PC-3 (cell line): ENCODE measurements around the gene CYP21A2. TPM values are rescaled to one million over a fixed set of nuclear protein-coding genes. Genes with fewer than 3 reads are reported as not detected.

ENCODE experiments used
- ATAC-seq: fragments of 200-7000 bp; cut with Tn5 transposase; 2 replicates; pipeline ENCODE4 v1.9.1; 2020; ENCODE audit warnings: mild to moderate bottlenecking, moderate library complexity
- BruUV-seq: library from RNA; stranded (reverse); fragments of 400-500 nt; replicated peaks from 2 replicates; lab custom pipeline; 2021; lab: Mats Ljungman, UMichigan
- CTCF ChIA-PET: fragments of 300-600 bp; sonication (Branson Sonifier 250); formaldehyde crosslinking; loops from one replicate; lab custom pipeline; 2022; ENCODE audit warnings: antibody characterized with exemption; lab: Charles Lee
- POLR2A ChIA-PET: fragments of 300-600 bp; sonication (Branson Sonifier 250); formaldehyde crosslinking; loops from one replicate; lab custom pipeline; 2022; ENCODE audit warnings: antibody characterized with exemption; ENCODE audit not compliant: unreplicated experiment; lab: Charles Lee
- DNase-seq: peaks from one replicate; pipeline ENCODE4 v3.0.0-alpha.2; 2015
- H2AFZ ChIP-seq: fragments of 300-600 bp; sonication (generic); 2 replicates; pipeline ENCODE4 v1.6.0; 2016; ENCODE audit warnings: antibody characterized with exemption, low read length
- H3F3A ChIP-seq: fragments of 300-600 bp; sonication (generic); one replicate; pipeline ENCODE4 v1.6.0; 2017; ENCODE audit warnings: antibody characterized with exemption, low read length, control low read depth, mild to moderate bottlenecking; ENCODE audit not compliant: unreplicated experiment
- H3K27ac ChIP-seq: fragments of 300-600 bp; sonication (generic); 2 replicates; pipeline ENCODE4 v1.5.1; 2016; ENCODE audit warnings: mild to moderate bottlenecking, low read length
- H3K27me3 ChIP-seq: fragments of 300-600 bp; sonication (generic); 2 replicates; pipeline ENCODE4 v1.6.1; 2016; ENCODE audit warnings: low read length, mixed read lengths
- H3K36me3 ChIP-seq: fragments of 300-600 bp; sonication (generic); 2 replicates; pipeline ENCODE4 v1.6.1; 2016; ENCODE audit warnings: low read depth, mixed run types, low read length, mixed read lengths
- H3K4me1 ChIP-seq: fragments of 300-600 bp; sonication (generic); 2 replicates; pipeline ENCODE4 v1.5.1; 2016; ENCODE audit warnings: low read length; ENCODE audit not compliant: insufficient read depth
- H3K4me2 ChIP-seq: fragments of 300-600 bp; sonication (generic); 2 replicates; pipeline ENCODE4 v1.6.0; 2016; ENCODE audit warnings: low read length
- H3K4me3 ChIP-seq: fragments of 300-600 bp; sonication (generic); 2 replicates; pipeline ENCODE4 v1.5.1; 2016; ENCODE audit warnings: mild to moderate bottlenecking, low read length, mixed read lengths
- H3K79me2 ChIP-seq: fragments of 300-600 bp; sonication (generic); 2 replicates; pipeline ENCODE4 v1.6.1; 2017; ENCODE audit warnings: low read length, mixed read lengths
- H3K9ac ChIP-seq: fragments of 300-600 bp; sonication (generic); 2 replicates; pipeline ENCODE4 v1.6.0; 2016; ENCODE audit warnings: mild to moderate bottlenecking, low read length
- H3K9me2 ChIP-seq: fragments of 300-600 bp; sonication (generic); replicated peaks from 2 replicates; pipeline ENCODE4 v1.6.1; 2016; ENCODE audit warnings: mixed run types, low read length, mixed read lengths
- H3K9me3 ChIP-seq: fragments of 300-600 bp; sonication (generic); 2 replicates; pipeline ENCODE4 v1.6.1; 2016; ENCODE audit warnings: low read length, mixed read lengths
- H4K20me1 ChIP-seq: fragments of 300-600 bp; sonication (generic); 2 replicates; pipeline ENCODE4 v1.6.1; 2016; ENCODE audit warnings: low read length, mixed read lengths
- EZH2 ChIP-seq: fragments of 300-600 bp; sonication (generic); IDR thresholded peaks from one replicate; pipeline ENCODE4 v1.6.1; 2017; ENCODE audit warnings: antibody characterized with exemption, mild to moderate bottlenecking, low read length; ENCODE audit not compliant: unreplicated experiment
- EZH2phosphoT487 ChIP-seq: fragments of 300-600 bp; sonication (generic); IDR thresholded peaks from 2 replicates; pipeline ENCODE4 v1.6.1; 2018; ENCODE audit warnings: mild to moderate bottlenecking, antibody characterized with exemption, low read length, borderline replicate concordance
- intact Hi-C: fragments of 100-400 bp; cut with micrococcal nuclease; formaldehyde crosslinking; loops from 2 replicates; pipeline ENCODE4 v1.9.0; 2023
- total RNA-seq: library from RNA; depleted of rRNA; stranded (reverse); fragments of >200 nt; gene quantifications from 2 replicates; pipeline ENCODE4 v1.2.3, GENCODE V29; 2014
- TF ChIP-seq, protein P1 (sequence below): fragments of 300-600 bp; sonication (generic); conservative IDR thresholded peaks from 2 replicates; pipeline ENCODE4 v1.5.1; 2017; ENCODE audit warnings: antibody characterized with exemption, low read depth, mild to moderate bottlenecking, low read length

Gene CYP21A2
- total RNA-seq, 1 experiment from 2014 or later = not detected

DNA sequence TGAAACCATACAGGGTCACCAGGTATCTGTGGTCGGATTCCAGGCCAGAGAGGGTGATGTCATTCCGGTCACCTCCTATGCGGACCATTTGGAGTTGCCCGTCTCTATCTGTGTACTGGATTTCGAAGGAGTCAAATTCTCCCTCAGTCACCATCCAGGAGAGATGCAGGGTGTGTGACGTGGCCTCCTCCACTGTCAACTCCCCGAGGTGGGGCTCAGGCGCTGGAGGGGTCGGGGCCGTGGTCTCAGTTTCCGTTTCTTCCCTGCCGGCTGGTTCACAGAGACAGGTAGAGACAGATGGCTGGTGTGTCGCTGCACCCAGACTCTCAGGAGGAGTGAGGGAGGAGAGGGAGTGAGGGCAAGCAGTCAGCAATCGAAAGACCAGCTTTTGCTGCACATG lies 30.7 kb downstream of the CYP21A2 start:
- Histone ChIP-seq H3K79me2 (no peaks in the 10 kb centered on the region), H4K20me1 (no peaks in the 10 kb centered on the region), H3K4me1 (no peaks in the 10 kb centered on the region), H2AFZ (no peak overlapping the region), H3K27ac (no peak overlapping the region), H3K27me3 (no peaks in the 10 kb centered on the region), H3K9ac (no peak overlapping the region), H3K4me3 (no peak overlapping the region), H3K9me3 (no peaks in the 10 kb centered on the region), H3F3A (no peaks in the 10 kb centered on the region), H3K36me3 (no peaks in the 10 kb centered on the region), H3K9me2 (no peaks in the 10 kb centered on the region), H3K4me2 (no peak overlapping the region)
- DNase-seq (no peak), ATAC-seq (no peak)
- BruUV-seq = no TSS peak
- intact Hi-C loops = no loop called here
- TF ChIP-seq EZH2 (no peak), EZH2phosphoT487 (no peak)
- TF ChIP-seq, protein P1, sequence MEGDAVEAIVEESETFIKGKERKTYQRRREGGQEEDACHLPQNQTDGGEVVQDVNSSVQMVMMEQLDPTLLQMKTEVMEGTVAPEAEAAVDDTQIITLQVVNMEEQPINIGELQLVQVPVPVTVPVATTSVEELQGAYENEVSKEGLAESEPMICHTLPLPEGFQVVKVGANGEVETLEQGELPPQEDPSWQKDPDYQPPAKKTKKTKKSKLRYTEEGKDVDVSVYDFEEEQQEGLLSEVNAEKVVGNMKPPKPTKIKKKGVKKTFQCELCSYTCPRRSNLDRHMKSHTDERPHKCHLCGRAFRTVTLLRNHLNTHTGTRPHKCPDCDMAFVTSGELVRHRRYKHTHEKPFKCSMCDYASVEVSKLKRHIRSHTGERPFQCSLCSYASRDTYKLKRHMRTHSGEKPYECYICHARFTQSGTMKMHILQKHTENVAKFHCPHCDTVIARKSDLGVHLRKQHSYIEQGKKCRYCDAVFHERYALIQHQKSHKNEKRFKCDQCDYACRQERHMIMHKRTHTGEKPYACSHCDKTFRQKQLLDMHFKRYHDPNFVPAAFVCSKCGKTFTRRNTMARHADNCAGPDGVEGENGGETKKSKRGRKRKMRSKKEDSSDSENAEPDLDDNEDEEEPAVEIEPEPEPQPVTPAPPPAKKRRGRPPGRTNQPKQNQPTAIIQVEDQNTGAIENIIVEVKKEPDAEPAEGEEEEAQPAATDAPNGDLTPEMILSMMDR = no peak
- POLR2A ChIA-PET = no interaction called here
- CTCF ChIA-PET = no interaction called here

DNA sequence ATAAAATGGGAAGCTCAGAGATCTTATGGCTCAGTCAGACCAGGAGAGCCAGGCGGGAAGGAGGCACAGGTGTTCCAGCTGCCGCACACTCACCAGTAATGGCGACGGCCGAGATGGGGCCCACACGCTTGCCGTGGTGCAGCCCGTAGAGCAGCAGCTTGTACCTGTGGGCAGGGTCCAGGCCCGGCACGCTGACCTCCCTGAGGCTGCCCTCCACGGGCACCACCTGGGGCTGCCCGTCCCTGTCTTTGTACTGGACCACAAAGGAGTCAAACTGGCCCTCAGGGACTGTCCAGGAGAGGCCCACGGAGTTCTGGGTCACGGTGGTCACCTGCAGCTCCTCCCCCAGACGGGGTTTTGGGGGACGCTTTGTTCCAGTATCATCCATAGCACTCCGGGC lies 31.2 kb downstream of the CYP21A2 start:
- H3K4me3 ChIP-seq = no peak overlapping the region
- no peak for ATAC-seq
- CTCF ChIA-PET = no interaction called here

DNA sequence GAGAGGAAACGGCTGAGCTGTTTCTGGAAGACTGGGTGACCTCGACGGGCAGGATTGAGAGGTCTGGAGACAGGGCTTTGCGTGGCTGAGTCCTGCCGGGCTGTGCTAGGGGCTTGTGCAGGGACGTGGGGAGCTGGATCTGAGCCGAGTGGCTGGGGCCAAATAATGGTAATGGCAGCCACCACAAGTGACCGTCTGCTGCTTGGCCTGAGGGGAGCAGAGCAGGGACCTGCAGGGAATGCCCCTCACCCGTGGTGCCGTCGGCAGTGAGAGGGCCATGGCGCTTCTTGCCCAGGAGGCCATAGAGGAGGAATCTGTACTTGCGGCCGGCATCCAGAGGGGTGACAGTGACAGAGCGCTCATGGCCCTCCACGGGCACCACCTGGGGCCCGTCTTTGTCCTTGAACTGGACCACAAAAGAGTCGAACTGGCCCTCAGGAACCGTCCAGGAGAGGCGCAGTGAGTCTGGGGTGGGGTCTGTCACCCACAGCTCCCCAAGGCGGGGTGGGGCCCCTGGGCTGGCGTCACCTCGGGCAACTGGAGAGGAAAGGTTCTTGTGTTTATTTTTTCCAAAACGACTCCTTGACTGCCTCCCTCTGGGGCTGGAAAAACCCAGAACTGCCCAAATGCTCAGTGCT lies 31.8 kb downstream of the CYP21A2 start:
- no peaks in the 10 kb centered on the region for H3F3A ChIP-seq
- no peaks in the 10 kb centered on the region for H3K79me2 ChIP-seq
- intact Hi-C loops = no loop called here
- TF ChIP-seq EZH2 (no peak), EZH2phosphoT487 (no peak)
- TF ChIP-seq, protein P1 = no peak
- H3K9me3 ChIP-seq = no peaks in the 10 kb centered on the region
- H3K27ac ChIP-seq = no peak overlapping the region
- no peaks in the 10 kb centered on the region for H3K27me3 ChIP-seq
- no TSS peak for BruUV-seq
- no peaks in the 10 kb centered on the region for H3K36me3 ChIP-seq
- ChIA-PET POLR2A (no interaction called here), CTCF (no interaction called here)
- no peak overlapping the region for H3K4me3 ChIP-seq
- no peaks in the 10 kb centered on the region for H4K20me1 ChIP-seq
- no peak overlapping the region for H2AFZ ChIP-seq
- ATAC-seq (no peak), DNase-seq (no peak)
- no peaks in the 10 kb centered on the region for H3K4me1 ChIP-seq
- no peak overlapping the region for H3K9ac ChIP-seq
- H3K4me2 ChIP-seq = no peak overlapping the region
- H3K9me2 ChIP-seq = no peaks in the 10 kb centered on the region

More for the DNA sequence above, 31.2 kb downstream of the CYP21A2 start:
- intact Hi-C loops = no loop called here
- POLR2A ChIA-PET = no interaction called here
- Histone ChIP-seq H3K9ac (no peak overlapping the region), H2AFZ (no peak overlapping the region), H3K9me3 (no peaks in the 10 kb centered on the region), H3K9me2 (no peaks in the 10 kb centered on the region), H3F3A (no peaks in the 10 kb centered on the region), H3K36me3 (no peaks in the 10 kb centered on the region), H4K20me1 (no peaks in the 10 kb centered on the region), H3K79me2 (no peaks in the 10 kb centered on the region), H3K27me3 (no peaks in the 10 kb centered on the region), H3K4me1 (no peaks in the 10 kb centered on the region), H3K4me2 (no peak overlapping the region), H3K27ac (no peak overlapping the region)
- no TSS peak for BruUV-seq
- no peak for DNase-seq
- no peak for TF ChIP-seq EZH2
- no peak for TF ChIP-seq EZH2phosphoT487
- TF ChIP-seq, protein P1 = no peak
